HPDE6-E6E7 (cell line): ENCODE data around the gene RBM23.

Source experiments
- DNase-seq: peaks from one replicate; pipeline ENCODE4 v3.0.0; 2011; ENCODE audit warnings: missing footprints; ENCODE audit errors: extremely low spot score

The RBM23 gene

DNA sequence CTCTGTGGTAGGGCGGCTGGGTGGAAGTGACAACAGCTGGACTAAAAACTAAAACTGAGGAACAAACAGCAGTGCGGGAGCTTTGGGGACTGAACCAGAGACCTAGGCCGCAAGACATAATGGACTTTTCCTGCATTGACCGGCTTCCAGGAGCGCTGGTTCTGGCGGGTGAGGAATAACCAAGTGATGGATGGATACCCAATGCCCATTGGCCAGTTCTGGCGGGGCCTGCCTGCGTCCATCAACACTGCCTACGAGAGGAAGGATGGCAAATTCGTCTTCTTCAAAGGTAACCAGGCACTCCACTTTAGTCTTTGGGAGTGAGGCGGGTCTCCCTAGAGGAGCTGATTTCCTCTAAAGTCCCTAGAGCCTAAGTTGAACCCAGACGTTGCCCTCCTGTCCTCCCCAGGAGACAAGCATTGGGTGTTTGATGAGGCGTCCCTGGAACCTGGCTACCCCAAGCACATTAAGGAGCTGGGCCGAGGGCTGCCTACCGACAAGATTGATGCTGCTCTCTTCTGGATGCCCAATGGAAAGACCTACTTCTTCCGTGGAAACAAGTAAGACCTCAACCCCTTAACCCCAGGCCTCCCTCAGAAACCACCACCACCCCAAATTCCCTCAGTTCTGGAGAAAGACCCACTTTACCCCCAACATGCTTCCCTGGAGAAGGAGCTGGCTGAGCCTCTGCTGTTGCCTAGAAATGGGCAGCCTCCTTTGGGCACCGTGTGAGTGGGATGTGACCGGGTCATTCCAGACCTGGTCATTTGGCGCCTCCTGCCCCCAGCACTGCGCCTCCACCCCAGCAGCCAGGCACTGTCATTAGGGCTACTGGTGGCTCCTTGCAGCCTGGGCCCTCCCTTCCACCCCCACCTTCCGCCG, 74.5 kb downstream of the RBM23 start:
- DNase-seq = no peak
